GM23338 (cell line): ENCODE results near the gene JAKMIP2. TPM values are rescaled to one million over a fixed set of nuclear protein-coding genes. Genes with fewer than 3 reads are reported as not detected.

Source experiments
- ATAC-seq: fragments of 200-7000 bp; cut with Tn5 transposase; 3 replicates; pipeline ENCODE4 v1.9.1; 2020
- DNase-seq: peaks from one replicate; pipeline ENCODE4 v3.0.0-alpha.2; 2015; ENCODE audit warnings: low spot score
- H2AFZ ChIP-seq: fragments of 200-600 bp; sonication (generic); 2 replicates; pipeline ENCODE4 v1.8.0; 2016; ENCODE audit warnings: antibody characterized with exemption, mild to moderate bottlenecking, moderate library complexity
- H3F3A ChIP-seq: fragments of 200-600 bp; sonication (generic); replicated peaks from 2 replicates; pipeline ENCODE4 v1.8.0; 2017; ENCODE audit warnings: antibody characterized with exemption, mixed run types, low read depth
- H3K27ac ChIP-seq: fragments of 200-600 bp; sonication (generic); 2 replicates; pipeline ENCODE4 v1.6.1; 2016; ENCODE audit warnings: low read depth
- H3K27me3 ChIP-seq: fragments of 200-600 bp; sonication (generic); 2 replicates; pipeline ENCODE4 v1.8.0; 2016; ENCODE audit warnings: mild to moderate bottlenecking, mixed run types, moderate library complexity; ENCODE audit not compliant: insufficient read depth
- H3K36me3 ChIP-seq: fragments of 200-600 bp; sonication (generic); 2 replicates; pipeline ENCODE4 v1.8.0; 2016; ENCODE audit warnings: mild to moderate bottlenecking; ENCODE audit not compliant: insufficient read depth
- H3K4me1 ChIP-seq: fragments of 200-600 bp; sonication (generic); 2 replicates; pipeline ENCODE4 v1.8.0; 2016; ENCODE audit warnings: mild to moderate bottlenecking, moderate library complexity; ENCODE audit not compliant: insufficient read depth
- H3K4me2 ChIP-seq: fragments of 200-600 bp; sonication (generic); 2 replicates; pipeline ENCODE4 v1.7.1; 2017; ENCODE audit warnings: mixed run types
- H3K4me3 ChIP-seq: fragments of 200-600 bp; sonication (generic); 2 replicates; pipeline ENCODE4 v1.6.1; 2016; ENCODE audit warnings: mixed run types
- H3K79me2 ChIP-seq: fragments of 200-600 bp; sonication (generic); replicated peaks from 2 replicates; pipeline ENCODE4 v1.8.0; 2017; ENCODE audit warnings: mild to moderate bottlenecking; ENCODE audit not compliant: insufficient read depth
- H3K9me2 ChIP-seq: fragments of 200-600 bp; sonication (generic); 2 replicates; pipeline ENCODE4 v1.8.0; 2017; ENCODE audit not compliant: insufficient read depth
- H4K20me1 ChIP-seq: fragments of 200-600 bp; sonication (generic); replicated peaks from 2 replicates; pipeline ENCODE4 v1.8.0; 2017; ENCODE audit warnings: mild to moderate bottlenecking; ENCODE audit not compliant: insufficient read depth
- H3K27ac Mint-ChIP-seq: 2 replicates; pipeline ENCODE4 v1.8.0; 2020; ENCODE audit warnings: inconsistent platforms, mild to moderate bottlenecking, moderate library complexity, mixed read lengths
- H3K27me3 Mint-ChIP-seq: 3 replicates; pipeline ENCODE4 v1.8.0; 2022; ENCODE audit warnings: low read depth, mild to moderate bottlenecking, moderate library complexity, mixed read lengths, inconsistent platforms; ENCODE audit not compliant: insufficient read depth, poor library complexity
- H3K36me3 Mint-ChIP-seq: 3 replicates; pipeline ENCODE4 v1.8.0; 2021; ENCODE audit warnings: low read depth, mild to moderate bottlenecking, inconsistent platforms, moderate library complexity, mixed read lengths
- H3K4me1 Mint-ChIP-seq: 3 replicates; pipeline ENCODE4 v1.8.0; 2020; ENCODE audit warnings: mild to moderate bottlenecking, inconsistent platforms, mixed read lengths
- H3K4me3 Mint-ChIP-seq: 3 replicates; pipeline ENCODE4 v1.8.0; 2021; ENCODE audit warnings: moderate library complexity, mild to moderate bottlenecking, inconsistent platforms, mixed read lengths
- H3K9me3 Mint-ChIP-seq: 3 replicates; pipeline ENCODE4 v1.8.0; 2020; ENCODE audit warnings: moderate library complexity, mild to moderate bottlenecking, inconsistent platforms, mixed read lengths
- CREB1 ChIP-seq: fragments of 250-450 bp; sonication (Bioruptor Pico); IDR thresholded peaks from 2 replicates; pipeline ENCODE4 v1.5.0; 2020; ENCODE audit warnings: low read depth, mild to moderate bottlenecking, moderate library complexity
- CTCF ChIP-seq, 2 experiments: fragments of 200-600 bp in 1 of 2; sonication (generic) in 1 of 2; conservative IDR thresholded peaks; 2 replicates each; pipeline versions ENCODE4 v1.5.1 to v1.6.1; 2016 to 2017; ENCODE audit warnings: antibody characterized with exemption in 2 of 2, low read depth in 2 of 2, mild to moderate bottlenecking in 2 of 2, moderate library complexity in 1 of 2
- ETS1 ChIP-seq: IDR thresholded peaks from 2 replicates; pipeline ENCODE4 v1.6.1; 2016; ENCODE audit warnings: antibody characterized with exemption
- EZH2 ChIP-seq: fragments of 200-600 bp; sonication (generic); IDR thresholded peaks from one replicate; pipeline ENCODE4 v1.8.0; 2017; ENCODE audit warnings: antibody characterized with exemption, mild to moderate bottlenecking, low read depth; ENCODE audit not compliant: unreplicated experiment
- EZH2phosphoT487 ChIP-seq: fragments of 200-600 bp; sonication (generic); IDR thresholded peaks from one replicate; pipeline ENCODE4 v1.8.1; 2018; ENCODE audit warnings: antibody characterized with exemption; ENCODE audit not compliant: unreplicated experiment
- JUNB ChIP-seq: IDR thresholded peaks from one replicate; pipeline ENCODE4 v1.6.1; 2016; ENCODE audit warnings: antibody characterized with exemption; ENCODE audit not compliant: unreplicated experiment
- NANOG ChIP-seq: IDR thresholded peaks from 2 replicates; pipeline ENCODE4 v1.6.1; 2016; ENCODE audit warnings: antibody characterized with exemption, borderline replicate concordance
- POLR2AphosphoS5 ChIP-seq: IDR thresholded peaks from 2 replicates; pipeline ENCODE4 v1.6.1; 2016; ENCODE audit warnings: antibody characterized with exemption, low read depth
- REST ChIP-seq: IDR thresholded peaks from one replicate; pipeline ENCODE4 v1.6.1; 2018; ENCODE audit warnings: antibody characterized with exemption; ENCODE audit not compliant: unreplicated experiment
- STAT1 ChIP-seq: IDR thresholded peaks from one replicate; pipeline ENCODE4 v1.6.1; 2016; ENCODE audit warnings: antibody characterized with exemption; ENCODE audit not compliant: unreplicated experiment
- ZNF114 ChIP-seq: fragments of 250-450 bp; sonication (Bioruptor Pico); IDR thresholded peaks from 2 replicates; pipeline ENCODE4 v1.5.0; 2020; ENCODE audit warnings: mild to moderate bottlenecking, moderate library complexity
- ZNF331 ChIP-seq: fragments of 250-450 bp; sonication (Bioruptor Pico); IDR thresholded peaks from 2 replicates; pipeline ENCODE4 v1.5.0; 2020; ENCODE audit warnings: low read depth, mild to moderate bottlenecking, moderate library complexity
- ZNF462 ChIP-seq: fragments of 250-450 bp; sonication (Bioruptor Pico); IDR thresholded peaks from 2 replicates; pipeline ENCODE4 v1.5.0; 2020; ENCODE audit warnings: mild to moderate bottlenecking, moderate library complexity
- polyA plus RNA-seq: library from polyadenylated mRNA; unstranded; fragments of >200 nt; fragmentation: Nextera tagmentation; extraction: Ambion mirVana; gene quantifications from 2 replicates; pipeline ENCODE4 v1.2.1, GENCODE V29; 2016
- total RNA-seq: library from RNA; depleted of rRNA; stranded (reverse); fragments of >200 nt; shearing (Covaris generic); gene quantifications from 2 replicates; pipeline ENCODE4 v1.2.3, GENCODE V29; 2014

The JAKMIP2 gene
- total and polyA plus RNA-seq, 2 experiments from 2014 or later = 20.5 to 27.2 TPM

GRCh38 chr5:147685993-147686392, 96.5 kb downstream of the JAKMIP2 start:
- no peak for DNase-seq
- H3K4me3 ChIP-seq = no peak overlapping the region
- H3K36me3 ChIP-seq = no peaks in the 10 kb centered on the region; the same call in 1 of the 2 replicates
- Mint-ChIP-seq H3K4me3 (no peak overlapping the region), H3K9me3 (no peaks in the 10 kb centered on the region), H3K4me1 (peaks cover 15% of the 10 kb centered on the region), H3K27ac (no peak overlapping the region), H3K27me3 (no peaks in the 10 kb centered on the region), H3K36me3 (no peaks in the 10 kb centered on the region)
- H3K27me3 ChIP-seq = no peaks in the 10 kb centered on the region
- no peak overlapping the region for H3K4me2 ChIP-seq
- H2AFZ ChIP-seq = no peak overlapping the region
- H3K4me1 ChIP-seq = peaks cover 4% of the 10 kb centered on the region; the same call in 1 of the 2 replicates
- peaks cover 5% of the 10 kb centered on the region; the same call in 1 of the 2 replicates for H4K20me1 ChIP-seq
- no peak overlapping the region; the same call in 1 of the 2 replicates for H3K27ac ChIP-seq
- ATAC-seq = no peak
- TF ChIP-seq ZNF462 (no peak), STAT1 (no peak), CREB1 (CRISPR knock-in tag) (no peak), CTCF (conservative IDR thresholded peaks at IDR 0.05; ENCODE audit: low read depth in 2 of 2) (no peak), EZH2 (no peak), ZNF331 (CRISPR knock-in tag) (no peak), JUNB (no peak), NANOG (no peak), EZH2phosphoT487 (no peak), ZNF114 (CRISPR knock-in tag) (no peak), POLR2AphosphoS5 (no peak), REST (no peak), ETS1 (no peak)
- no peaks in the 10 kb centered on the region for H3F3A ChIP-seq
- no peaks in the 10 kb centered on the region for H3K9me2 ChIP-seq
- no peaks in the 10 kb centered on the region; the same call in 1 of the 2 replicates for H3K79me2 ChIP-seq
